Measurements from ENCODE around the gene ADAMTS6.

The ADAMTS6 gene

DNA sequence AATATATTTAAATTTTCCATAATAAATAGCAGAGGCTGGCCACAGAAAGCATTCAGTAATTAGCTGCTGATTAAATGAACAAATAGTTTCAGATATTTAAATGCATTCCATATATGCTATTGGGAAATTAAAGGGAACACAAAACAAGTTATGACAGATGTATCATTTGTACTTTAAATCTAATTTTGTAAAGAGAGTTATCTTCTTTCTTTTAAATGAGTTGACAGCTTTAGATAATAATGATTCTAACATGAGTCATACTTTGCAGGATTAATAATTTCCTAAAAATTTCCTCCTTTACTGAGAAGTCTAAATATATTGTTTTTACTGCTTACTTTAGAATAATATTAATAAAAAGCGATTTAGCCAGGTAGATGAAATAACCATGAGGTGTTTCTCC is 320.1 kb downstream of the ADAMTS6 start:
- no peak overlapping the region for H3K4me3 ChIP-seq (replicated peaks; ENCODE audit: low read depth, low read length)
- DNase-seq (ENCODE audit: low read depth), result no peak
- TF ChIP-seq, protein P1, sequence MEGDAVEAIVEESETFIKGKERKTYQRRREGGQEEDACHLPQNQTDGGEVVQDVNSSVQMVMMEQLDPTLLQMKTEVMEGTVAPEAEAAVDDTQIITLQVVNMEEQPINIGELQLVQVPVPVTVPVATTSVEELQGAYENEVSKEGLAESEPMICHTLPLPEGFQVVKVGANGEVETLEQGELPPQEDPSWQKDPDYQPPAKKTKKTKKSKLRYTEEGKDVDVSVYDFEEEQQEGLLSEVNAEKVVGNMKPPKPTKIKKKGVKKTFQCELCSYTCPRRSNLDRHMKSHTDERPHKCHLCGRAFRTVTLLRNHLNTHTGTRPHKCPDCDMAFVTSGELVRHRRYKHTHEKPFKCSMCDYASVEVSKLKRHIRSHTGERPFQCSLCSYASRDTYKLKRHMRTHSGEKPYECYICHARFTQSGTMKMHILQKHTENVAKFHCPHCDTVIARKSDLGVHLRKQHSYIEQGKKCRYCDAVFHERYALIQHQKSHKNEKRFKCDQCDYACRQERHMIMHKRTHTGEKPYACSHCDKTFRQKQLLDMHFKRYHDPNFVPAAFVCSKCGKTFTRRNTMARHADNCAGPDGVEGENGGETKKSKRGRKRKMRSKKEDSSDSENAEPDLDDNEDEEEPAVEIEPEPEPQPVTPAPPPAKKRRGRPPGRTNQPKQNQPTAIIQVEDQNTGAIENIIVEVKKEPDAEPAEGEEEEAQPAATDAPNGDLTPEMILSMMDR (IDR thresholded peaks at IDR 0.05; ENCODE audit: low read length, missing control alignments), result no peak

DNA sequence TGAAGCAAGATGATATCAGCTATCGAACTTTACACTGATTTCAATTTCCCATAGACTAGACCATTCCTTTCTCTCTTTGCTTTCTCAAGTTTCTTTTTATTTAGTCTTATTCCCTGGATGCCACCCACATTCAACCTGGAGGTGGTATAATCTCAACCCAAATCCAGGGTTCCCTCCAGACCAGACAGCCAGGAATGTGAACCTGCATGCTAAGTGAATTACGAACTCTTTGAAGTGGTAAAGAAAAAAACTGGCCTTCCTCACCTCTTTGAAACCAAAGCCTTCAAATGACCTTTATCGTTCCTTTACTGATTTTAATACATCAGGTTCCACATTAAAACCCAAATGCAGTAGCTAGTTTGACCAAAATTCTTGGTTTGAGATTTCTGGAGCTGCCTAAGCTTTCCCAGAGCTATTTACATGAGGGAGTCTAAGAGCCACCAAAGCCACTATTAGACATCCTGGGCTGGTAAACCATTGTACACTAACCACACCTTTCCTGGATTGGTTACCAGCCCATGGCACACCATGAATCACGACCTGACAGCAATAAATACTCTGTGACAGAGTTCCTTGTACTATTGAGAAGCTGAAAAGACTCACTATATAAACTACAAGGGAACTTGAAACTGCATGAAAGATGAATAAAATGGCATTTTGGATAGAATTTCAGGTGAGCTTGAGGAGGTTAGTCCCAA is 323.7 kb downstream of the ADAMTS6 start:
- no peak overlapping the region for H3K4me3 ChIP-seq (replicated peaks; ENCODE audit: low read depth, low read length)
- TF ChIP-seq, protein P1 (IDR thresholded peaks at IDR 0.05; ENCODE audit: low read length, missing control alignments), result no peak
- no peak for DNase-seq (ENCODE audit: low read depth)

DNA sequence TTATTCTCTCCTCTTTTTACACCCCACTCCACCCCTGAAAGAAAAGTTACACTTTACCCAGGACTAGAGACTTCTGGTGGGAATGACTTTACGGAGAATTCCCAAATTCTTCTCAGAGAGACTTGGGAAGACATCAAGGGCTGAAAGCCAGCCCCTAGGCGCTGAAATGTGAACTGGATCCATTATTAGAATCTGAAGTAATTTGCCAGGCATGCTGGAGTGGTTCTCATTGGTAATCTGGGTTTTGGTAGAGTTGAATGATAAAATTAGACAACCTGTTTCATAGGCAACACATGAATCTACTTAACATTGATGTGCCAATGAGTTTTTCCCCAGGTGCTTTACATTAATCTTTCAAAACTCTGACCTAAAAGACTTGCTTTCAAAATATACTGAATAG is 324.8 kb downstream of the ADAMTS6 start:
- DNase-seq (ENCODE audit: low read depth), result no peak
- no peak overlapping the region for H3K4me3 ChIP-seq (replicated peaks; ENCODE audit: low read depth, low read length)
- TF ChIP-seq, protein P1 (IDR thresholded peaks at IDR 0.05; ENCODE audit: low read length, missing control alignments), result no peak

DNA sequence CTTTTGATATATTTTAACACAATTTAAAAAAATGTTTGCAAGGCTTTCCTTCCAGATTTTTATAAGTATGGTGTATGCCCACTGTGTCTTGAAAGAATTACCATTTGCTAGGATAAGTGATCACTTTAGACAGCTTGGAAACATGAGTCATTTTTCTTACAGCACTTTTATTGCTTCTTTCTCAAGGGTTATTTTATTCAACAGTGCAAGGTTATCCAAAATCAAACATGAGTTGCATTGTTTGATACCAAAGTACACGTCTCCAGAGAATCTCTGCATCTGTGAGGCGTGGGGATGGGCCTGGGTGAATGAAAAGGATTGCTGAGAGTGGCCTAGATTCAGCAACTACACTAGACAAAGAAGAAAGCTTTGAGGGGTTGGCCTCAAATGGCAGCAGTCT is 329.6 kb downstream of the ADAMTS6 start:
- no peak overlapping the region for H3K4me3 ChIP-seq (replicated peaks; ENCODE audit: low read depth, low read length)
- no peak for DNase-seq (ENCODE audit: low read depth)
- TF ChIP-seq, protein P1 (IDR thresholded peaks at IDR 0.05; ENCODE audit: low read length, missing control alignments), result no peak

DNA sequence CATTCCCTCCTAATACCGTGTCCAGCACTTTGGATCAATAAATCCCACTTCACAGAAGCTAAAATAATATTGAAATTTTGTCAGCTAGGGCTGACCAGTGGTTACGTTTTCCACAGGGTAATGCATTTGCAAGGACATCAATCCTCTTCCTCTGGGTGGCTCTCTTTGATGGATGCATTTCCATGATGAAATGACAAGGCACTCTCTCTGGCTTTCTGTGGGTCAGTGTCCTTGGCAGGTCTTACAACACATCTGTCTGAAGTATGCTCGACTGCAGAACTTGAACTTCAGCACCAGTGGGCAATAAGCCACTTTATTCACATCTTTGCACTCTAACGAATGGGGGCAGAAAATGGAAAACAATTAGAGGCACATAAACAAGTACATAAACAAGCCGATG is 330.1 kb downstream of the ADAMTS6 start:
- peak; percentile 36 for DNase-seq (ENCODE audit: low read depth)
- H3K4me3 ChIP-seq (replicated peaks; ENCODE audit: low read depth, low read length), result no peak overlapping the region
- TF ChIP-seq, protein P1 (IDR thresholded peaks at IDR 0.05; ENCODE audit: low read length, missing control alignments), result no peak

DNA sequence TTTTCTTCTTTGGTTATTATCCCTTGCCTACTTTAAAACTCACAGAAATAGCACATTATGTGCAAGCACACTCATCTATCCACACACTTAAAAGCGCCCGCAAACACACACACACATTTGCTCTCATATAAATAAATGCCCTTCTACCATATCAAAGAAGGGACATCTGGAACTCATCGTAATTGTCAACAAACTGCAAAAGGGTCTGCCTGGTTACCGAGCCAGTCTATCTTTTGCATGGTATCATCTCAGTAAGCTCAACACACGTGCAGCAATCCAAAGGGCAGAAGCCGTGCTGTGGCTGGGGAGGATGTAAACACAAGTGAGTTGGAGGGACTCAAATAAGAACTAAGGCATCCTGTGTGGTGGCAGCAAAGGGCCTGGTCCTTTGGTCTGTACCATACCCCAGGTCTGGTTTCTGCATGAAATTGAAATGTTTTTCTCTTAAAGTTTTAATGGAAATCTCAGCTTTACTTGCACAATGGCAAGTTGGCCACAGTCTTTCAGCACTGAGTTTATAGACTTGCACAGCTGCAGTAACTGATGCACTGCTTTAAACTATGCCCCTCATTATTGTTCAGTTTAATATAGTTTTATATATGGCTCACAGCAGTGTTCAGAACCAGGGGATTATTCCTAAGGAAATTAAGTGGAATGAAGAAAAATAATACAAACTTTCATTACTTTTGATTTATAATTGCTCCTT is 331.0 kb downstream of the ADAMTS6 start:
- DNase-seq (ENCODE audit: low read depth), result no peak
- TF ChIP-seq, protein P1 (IDR thresholded peaks at IDR 0.05; ENCODE audit: low read length, missing control alignments), result no peak
- H3K4me3 ChIP-seq (replicated peaks; ENCODE audit: low read depth, low read length), result no peak overlapping the region

Data from fibroblast of pulmonary artery (primary cell).